ENCODE data around the gene LGI2.
"Not testable (repeated sequence)": the region's sequence is repeated elsewhere in the genome, so short reads cannot be mapped to it uniquely, and the experiment has no call there.

LGI2 gene

DNA sequence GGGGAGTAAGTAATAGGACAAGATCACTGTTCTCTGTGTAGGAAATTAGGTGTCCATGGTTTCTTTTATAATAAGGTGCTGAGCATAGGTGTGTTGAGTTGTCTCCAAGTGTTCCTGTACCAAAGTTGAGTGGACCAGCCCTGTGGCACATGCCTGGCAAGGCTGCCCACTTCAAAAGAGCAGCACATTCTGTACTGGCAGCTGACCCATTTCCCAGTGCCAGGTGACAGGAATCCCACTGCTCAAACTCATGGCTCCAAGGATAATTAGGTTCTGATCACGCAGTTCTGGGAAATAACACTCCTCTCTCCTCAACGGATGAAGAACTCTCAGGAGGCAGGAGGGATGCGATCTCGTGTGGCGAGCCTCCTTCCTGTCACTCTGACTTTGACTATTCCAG is 12.8 kb upstream of the LGI2 start:
- no peak for DNase-seq (ENCODE audit: low spot score)

DNA sequence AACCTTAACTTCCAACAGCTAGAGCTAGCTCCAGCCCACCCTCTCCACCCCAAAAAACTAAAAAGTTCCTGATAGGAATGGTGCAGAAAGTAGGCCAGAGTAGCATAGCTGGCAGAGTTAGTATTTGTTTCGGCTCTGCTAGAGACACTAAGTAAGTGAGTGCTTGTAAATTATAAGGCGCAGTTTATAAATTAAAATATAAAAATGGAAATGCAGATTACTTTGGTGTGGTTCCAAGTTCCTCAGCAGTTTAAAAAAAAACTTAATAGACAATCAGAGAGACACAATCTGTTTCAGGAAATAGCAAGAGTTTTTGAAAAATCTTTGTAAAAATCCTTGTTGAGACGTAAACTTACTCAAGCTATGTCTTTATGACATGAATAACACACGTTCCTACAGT is 2.8 kb upstream of the LGI2 start:
- no peak for DNase-seq (ENCODE audit: low spot score)

GRCh38 chr4:25032126-25032525 is 1.4 kb upstream of the LGI2 start:
- no peak for DNase-seq (ENCODE audit: low spot score)

DNA sequence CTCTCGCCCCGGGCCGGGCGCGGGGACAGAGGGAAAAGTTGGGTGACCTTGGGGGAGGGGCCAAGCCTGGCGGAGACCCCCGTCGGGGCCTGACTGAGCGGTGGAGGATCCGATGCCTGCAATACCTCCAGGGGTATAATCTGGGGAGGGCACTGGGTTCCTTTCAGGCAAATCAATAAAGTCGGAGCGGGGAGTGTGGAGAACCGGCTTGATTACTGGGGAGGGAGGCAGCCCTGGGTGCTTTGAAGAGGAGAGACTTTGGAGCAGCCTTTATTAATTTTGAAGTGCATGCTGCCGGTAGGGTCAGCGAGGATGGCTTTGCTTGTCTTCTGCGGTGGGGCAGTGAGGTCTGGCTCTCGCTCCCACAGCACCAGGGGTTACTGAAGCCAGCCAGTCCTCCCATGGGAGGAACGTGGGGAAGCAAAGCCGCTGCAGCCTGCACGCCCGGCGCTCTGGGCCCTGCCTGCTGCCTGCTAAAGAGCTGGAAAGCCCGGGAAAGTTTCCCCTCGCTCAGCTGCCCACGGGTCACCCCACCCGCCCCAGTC is 403 bp upstream of the LGI2 start:
- DNase-seq (ENCODE audit: low spot score): no peak

DNA sequence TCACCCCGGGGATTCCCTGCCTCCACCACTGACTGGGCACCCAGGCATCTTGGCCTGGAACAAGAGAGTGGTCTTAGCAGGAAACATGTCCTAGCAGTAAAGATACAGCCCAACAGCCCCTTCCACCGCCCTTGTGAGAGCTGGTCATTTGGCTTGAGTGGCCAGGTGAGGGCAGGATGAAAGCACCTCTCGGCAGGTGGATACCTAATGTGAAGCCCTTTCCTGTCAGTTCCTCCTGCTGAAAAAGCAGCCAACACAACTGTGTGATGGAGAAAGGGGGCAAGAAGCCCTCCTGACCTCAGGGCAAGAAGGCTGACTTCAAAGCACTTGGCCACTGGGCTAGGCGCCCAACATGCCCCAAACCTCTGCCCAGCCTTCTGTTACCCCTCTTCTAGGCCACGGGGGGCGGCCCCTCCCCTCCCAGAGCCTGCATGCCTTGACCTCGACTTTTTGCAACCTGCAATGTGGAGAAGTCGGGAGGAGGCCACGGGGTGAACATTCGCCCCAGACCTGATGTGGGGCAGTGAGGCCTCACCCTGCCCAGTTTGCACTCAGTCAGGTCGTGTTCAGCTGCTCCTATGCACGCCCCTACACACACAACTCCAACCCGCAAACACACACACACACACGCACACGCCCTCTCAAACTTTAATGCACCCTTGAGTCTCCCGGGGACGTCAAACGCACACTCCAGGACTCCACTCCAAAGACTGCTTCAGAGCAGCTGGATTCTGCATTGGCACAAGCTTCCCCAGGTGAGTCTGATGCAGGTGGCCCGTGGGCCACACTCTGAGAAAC is 1.1 kb downstream of the LGI2 start:
- DNase-seq (ENCODE audit: low spot score): no peak

- DNase-seq (ENCODE audit: low spot score): no peak
Observed at GRCh38 chr4:25028851-25029250, 1.9 kb downstream of the LGI2 start.

DNA sequence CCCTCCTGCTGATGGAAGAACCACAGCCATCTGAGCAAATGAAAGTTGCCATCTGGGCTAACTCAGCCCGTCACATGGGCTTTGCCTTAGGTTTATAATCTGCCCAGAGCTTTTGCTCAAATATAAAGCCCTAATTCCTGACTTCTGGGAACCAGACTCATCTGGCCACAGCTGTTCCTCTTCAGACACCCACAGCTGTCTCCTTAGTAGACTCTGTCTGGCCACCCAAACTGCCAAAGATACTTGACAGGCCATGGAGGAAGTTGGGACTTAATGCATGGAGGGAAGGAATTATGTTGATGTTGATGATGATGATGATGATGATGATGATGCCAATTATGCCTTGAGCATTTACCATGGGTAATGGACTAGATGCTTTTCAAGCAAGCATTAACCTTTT is 8.0 kb downstream of the LGI2 start:
- DNase-seq (ENCODE audit: low spot score): no peak

DNA sequence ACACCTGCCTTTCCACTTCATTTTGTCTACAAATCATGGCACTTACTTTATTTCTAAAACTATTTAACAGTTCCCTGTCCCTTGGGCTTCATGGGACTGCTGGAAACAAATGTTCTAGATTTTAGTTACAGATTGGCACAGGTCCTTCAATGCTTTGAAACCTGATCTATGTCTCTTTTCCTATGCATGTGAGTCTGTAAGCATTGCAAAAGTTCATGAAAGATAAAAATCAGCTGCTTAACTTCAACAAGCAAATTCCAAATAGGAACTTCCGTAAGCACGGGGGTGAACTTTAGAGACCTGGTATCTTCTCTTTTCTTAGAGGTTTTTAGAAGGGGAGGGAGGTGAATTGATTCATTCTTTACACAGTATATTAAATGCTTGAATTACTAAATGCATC is 9.5 kb downstream of the LGI2 start:
- DNase-seq (ENCODE audit: low spot score): no peak

DNA sequence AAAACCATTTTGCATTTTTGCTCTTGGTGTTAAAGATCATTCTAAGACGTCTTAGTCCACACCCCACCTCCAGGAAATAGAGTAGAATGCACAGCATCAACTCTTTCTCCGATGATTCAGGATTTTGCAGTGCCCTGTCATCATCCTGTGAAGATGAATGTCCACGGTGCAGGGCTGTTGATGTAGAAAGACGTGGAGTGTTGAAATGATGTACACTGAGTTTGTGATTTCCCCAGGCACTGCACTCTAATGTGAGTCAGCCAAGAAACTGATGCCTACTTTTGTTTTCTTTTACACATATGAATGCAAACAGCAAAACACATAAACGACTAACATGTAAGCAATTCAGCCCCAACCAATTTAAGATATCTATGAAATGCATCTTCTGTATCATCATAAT is 10.5 kb downstream of the LGI2 start:
- no peak for DNase-seq (ENCODE audit: low spot score)

- no peak for DNase-seq (ENCODE audit: low spot score)
Observed at GRCh38 chr4:25019501-25019900, 11.2 kb downstream of the LGI2 start.

GRCh38 chr4:25015012-25015411 is 15.7 kb downstream of the LGI2 start:
- no peak for DNase-seq (ENCODE audit: low spot score)

DNA sequence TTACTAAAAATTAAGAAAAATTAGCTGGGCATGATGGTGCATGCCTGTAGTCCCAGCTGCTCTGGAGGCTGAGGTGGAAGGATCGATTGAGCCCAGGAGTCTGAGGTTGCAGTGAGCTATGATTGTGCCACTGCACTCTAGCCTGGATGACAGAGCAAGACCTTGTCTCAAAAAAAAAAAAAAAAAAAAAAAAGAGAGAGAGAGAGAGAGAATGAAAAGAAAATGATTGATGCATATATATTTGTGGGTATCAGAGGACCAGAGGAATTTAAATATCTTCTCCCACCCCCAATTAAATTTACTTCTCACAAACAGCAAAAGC is 16.1 kb downstream of the LGI2 start:
- DNase-seq (ENCODE audit: low spot score): not testable (repeated sequence)

GRCh38 chr4:25013756-25014661 is 16.7 kb downstream of the LGI2 start:
- no peak for DNase-seq (ENCODE audit: low spot score)

GRCh38 chr4:25012655-25013054 is 18.1 kb downstream of the LGI2 start:
- DNase-seq (ENCODE audit: low spot score): no peak

DNA sequence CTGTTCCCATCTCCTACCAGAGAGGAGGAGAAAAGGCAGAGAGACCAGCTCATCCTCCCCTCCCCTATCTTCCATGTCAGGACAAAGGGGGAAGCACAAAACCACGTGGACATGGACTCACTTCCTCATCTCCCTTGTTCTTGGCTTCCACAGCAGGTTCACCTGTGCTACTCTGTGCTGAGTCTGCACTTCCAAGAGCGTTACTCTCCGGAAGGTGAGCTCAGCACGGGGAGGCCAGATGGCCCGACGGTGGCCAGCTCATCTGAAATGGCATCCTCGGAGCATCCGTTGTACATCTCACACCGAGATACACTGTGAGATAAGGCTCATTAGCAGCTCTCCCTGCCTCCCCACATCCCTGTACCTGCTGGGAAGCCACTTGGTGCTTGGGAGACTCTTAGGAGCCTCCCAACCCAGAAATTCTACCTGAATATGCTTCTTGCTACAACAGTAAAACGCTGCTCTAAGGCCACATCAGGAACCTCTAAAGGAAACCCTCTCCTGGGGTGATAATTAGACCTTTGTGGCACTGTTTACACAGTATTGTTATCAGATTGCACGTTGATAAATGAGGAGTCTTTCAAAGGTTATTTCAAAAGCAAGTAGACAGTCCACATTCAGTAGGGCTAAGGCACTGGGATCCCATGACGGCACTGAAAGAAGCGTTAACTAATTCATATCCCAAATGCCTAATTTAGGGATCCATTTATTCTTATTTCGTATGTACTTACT is 19.4 kb downstream of the LGI2 start:
- no peak for DNase-seq (ENCODE audit: low spot score)

- DNase-seq (ENCODE audit: low spot score): no peak
Observed at GRCh38 chr4:25007598-25007997, 23.1 kb downstream of the LGI2 start.

DNA sequence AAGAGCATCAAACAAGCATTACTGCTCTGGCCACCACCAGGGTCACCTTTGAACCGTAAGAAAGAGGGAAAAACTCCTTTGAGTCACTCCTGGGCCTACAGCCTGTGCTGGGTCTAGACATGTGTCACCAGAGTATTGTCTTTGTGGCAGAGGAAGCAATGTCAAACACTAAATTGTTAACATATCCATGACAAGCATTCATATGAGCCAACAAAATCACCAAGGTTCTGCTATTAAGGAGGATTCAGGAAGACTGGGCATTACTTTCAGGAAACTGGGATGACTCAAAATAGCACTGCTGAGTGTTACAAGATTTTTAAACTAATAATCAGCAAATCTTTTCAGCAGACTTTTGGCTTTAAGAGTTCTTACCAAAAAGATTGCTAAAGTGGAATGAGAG is 28.1 kb downstream of the LGI2 start:
- DNase-seq (ENCODE audit: low spot score): no peak

- no peak for DNase-seq (ENCODE audit: low spot score)
Observed at GRCh38 chr4:25001509-25001908, 29.2 kb downstream of the LGI2 start.

- DNase-seq (ENCODE audit: low spot score): no peak
Observed at GRCh38 chr4:25000639-25001038, 30.1 kb downstream of the LGI2 start.

DNA sequence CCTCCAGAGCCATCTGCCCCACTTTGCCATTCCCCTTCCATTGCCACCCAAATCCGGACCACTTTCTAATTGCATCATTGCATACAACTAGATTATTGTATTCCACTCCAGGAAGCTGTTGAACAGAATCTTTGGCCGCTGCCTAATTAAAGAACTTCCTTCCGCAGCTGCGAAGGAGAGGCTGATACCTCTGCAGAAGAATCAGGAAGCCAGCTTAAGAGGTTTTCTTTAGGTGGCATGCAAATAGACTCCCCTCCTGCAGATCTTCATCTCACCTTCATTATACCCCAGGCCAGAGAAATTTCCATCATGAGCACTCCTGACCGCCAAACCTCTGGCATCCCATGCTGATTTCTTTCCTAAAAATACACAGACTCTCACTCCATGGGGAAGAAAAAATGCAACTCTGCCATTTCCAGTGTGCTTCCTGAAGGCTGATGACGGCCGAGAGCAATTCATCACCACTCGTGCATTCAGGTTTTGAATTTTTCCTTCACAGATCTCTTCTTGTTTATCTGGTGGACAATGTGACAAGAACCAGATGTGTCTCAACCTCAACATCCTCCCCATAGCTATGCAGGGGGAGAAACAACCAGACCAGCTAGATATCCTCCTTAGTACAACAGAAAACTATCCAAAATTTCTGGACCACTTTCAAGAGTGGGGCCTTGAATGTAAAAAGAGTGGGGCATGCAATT is 31.2 kb downstream of the LGI2 start:
- no peak for DNase-seq (ENCODE audit: low spot score)

DNA sequence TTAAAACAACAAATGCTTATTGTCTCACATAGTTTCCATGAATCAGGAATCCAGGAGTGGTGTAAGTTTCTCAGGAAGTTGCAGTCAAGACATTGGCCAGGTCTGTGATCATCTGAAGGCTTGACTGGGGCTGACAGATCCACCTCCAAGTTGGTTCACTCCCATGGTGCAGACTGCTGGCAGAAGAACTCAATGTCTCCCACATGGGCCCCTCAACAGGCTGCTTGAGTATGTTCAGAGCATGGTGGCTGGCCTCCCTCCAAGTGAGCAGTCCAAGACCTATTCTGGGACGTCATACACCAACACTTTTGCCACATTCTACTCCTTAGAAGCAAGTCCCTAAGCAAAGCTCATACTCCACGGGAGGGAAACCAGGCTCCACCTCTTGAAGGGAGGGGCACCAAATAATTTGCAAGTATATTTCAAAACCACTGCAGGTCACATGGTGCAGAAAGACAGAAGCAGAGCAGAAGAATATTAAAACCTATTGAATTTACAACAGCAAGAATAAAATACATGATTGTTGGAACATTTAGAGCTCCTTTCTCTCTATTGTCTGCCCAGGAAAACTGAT is 35.3 kb downstream of the LGI2 start:
- no peak for DNase-seq (ENCODE audit: low spot score)

All from activated CD4-positive, alpha-beta T cell treated with anti-CD3 and anti-CD28 coated beads, Interleukin-2, Interleukin-4, amounts not matched to agents 100 ng/mL and 50 ng/mL, durations not matched to agents 16 hours and 8 hours (primary cell).